ENCODE measurements around the gene CRX.
A peak's percentile ranks its signal among the peaks of the same experiment; 100 is the strongest.
"Not testable (repeated sequence)": the region's sequence is repeated elsewhere in the genome, so short reads cannot be mapped to it uniquely, and the experiment has no call there.

Gene CRX

GRCh38 chr19:47789811-47790210 is 31.9 kb upstream of the CRX start:
- H3K4me1 ChIP-seq (ENCODE audit: insufficient read depth, low read length); H3K4me3 ChIP-seq (ENCODE audit: low read length); H3K9me3 ChIP-seq (ENCODE audit: insufficient read depth, low read depth, low read length); H3K27ac ChIP-seq (ENCODE audit: low read length); H3K27me3 ChIP-seq (ENCODE audit: insufficient read depth, low read length): not testable (repeated sequence)
- Histone ChIP-seq H3K9ac (ENCODE audit: low read depth, low read length) (peak overlapping the region; percentile 56; the same call in 1 of the 2 replicates), H3K36me3 (ENCODE audit: insufficient read depth, low read depth, low read length) (peaks cover 13% of the 10 kb centered on the region)

DNA sequence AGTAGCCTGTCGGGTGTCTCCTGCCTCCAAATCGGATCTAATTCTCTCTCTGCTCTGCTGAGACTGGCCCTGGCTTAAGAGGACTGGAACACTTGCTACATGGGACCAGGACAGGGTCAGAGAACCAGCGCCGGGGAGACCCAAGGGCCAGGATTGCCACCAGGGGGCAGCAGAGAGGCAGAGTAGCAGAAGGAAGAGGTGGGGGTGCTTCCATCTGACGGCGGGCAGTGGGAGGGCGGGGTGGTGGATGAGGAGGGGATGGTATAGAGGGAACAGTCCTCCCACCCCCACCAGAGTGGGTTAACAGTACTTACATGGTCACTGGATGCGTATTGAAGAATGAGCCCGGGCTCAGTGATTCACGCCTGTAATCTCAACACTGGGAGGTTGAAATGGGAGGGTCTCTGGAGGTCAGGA is 31.3 kb upstream of the CRX start:
- Histone ChIP-seq H3K9me3 (ENCODE audit: insufficient read depth, low read depth, low read length) (0 out of 2 replicates have a peak, but pooled peaks cover 5% of the 10 kb centered on the region), H3K36me3 (ENCODE audit: insufficient read depth, low read depth, low read length) (peaks cover 8% of the 10 kb centered on the region), H3K27ac (ENCODE audit: low read length) (no peak overlapping the region), H3K9ac (ENCODE audit: low read depth, low read length) (0 out of 2 replicates have a peak overlapping the region, but pooled peaks have one; percentile 56), H3K27me3 (ENCODE audit: insufficient read depth, low read length) (no peaks in the 10 kb centered on the region), H3K4me1 (ENCODE audit: insufficient read depth, low read length) (0 out of 2 replicates have a peak, but pooled peaks cover 4% of the 10 kb centered on the region), H3K4me3 (ENCODE audit: low read length) (no peak overlapping the region; the same call in 1 of the 2 replicates)

GRCh38 chr19:47792616-47793015 is 29.1 kb upstream of the CRX start:
- H3K4me1 ChIP-seq (ENCODE audit: insufficient read depth, low read length): 0 out of 2 replicates have a peak, but pooled peaks cover 4% of the 10 kb centered on the region
- no peak overlapping the region for H3K9ac ChIP-seq (ENCODE audit: low read depth, low read length)
- no peak overlapping the region for H3K4me3 ChIP-seq (ENCODE audit: low read length)
- H3K27me3 ChIP-seq (ENCODE audit: insufficient read depth, low read length): no peaks in the 10 kb centered on the region
- no peak overlapping the region for H3K27ac ChIP-seq (ENCODE audit: low read length)
- no peaks in the 10 kb centered on the region for H3K36me3 ChIP-seq (ENCODE audit: insufficient read depth, low read depth, low read length)
- 0 out of 2 replicates have a peak, but pooled peaks cover 5% of the 10 kb centered on the region for H3K9me3 ChIP-seq (ENCODE audit: insufficient read depth, low read depth, low read length)

DNA sequence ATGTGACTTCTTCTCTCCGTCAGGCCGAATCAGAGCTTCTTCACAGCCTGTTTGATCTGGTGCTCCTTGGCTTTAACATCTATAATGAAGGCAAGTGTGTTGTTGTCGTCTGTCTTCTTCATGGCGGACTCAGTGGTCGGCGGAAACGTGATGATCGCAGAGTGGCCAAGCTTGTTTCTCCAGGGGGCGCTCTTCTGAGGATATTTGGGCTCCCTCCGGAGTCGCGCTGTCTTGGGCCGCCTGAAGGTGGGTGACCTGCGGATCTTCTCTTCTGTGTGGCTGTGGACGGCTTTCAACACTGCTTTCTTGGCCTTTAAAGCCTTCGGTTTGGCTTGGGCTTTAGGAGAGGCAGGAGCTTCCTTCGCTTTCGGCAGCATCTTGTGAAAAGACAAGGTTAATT is 27.2 kb upstream of the CRX start:
- no peak overlapping the region for H3K9ac ChIP-seq (ENCODE audit: low read depth, low read length)
- no peaks in the 10 kb centered on the region for H3K27me3 ChIP-seq (ENCODE audit: insufficient read depth, low read length)
- H3K4me3 ChIP-seq (ENCODE audit: low read length): no peak overlapping the region
- H3K27ac ChIP-seq (ENCODE audit: low read length): no peak overlapping the region
- no peaks in the 10 kb centered on the region for H3K36me3 ChIP-seq (ENCODE audit: insufficient read depth, low read depth, low read length)
- H3K9me3 ChIP-seq (ENCODE audit: insufficient read depth, low read depth, low read length): 0 out of 2 replicates have a peak, but pooled peaks cover 5% of the 10 kb centered on the region
- H3K4me1 ChIP-seq (ENCODE audit: insufficient read depth, low read length): 0 out of 2 replicates have a peak, but pooled peaks cover 4% of the 10 kb centered on the region

- Histone ChIP-seq H3K36me3 (ENCODE audit: insufficient read depth, low read depth, low read length) (no peaks in the 10 kb centered on the region), H3K27ac (ENCODE audit: low read length) (no peak overlapping the region), H3K4me1 (ENCODE audit: insufficient read depth, low read length) (no peaks in the 10 kb centered on the region), H3K4me3 (ENCODE audit: low read length) (no peak overlapping the region), H3K9me3 (ENCODE audit: insufficient read depth, low read depth, low read length) (0 out of 2 replicates have a peak, but pooled peaks cover 14% of the 10 kb centered on the region), H3K27me3 (ENCODE audit: insufficient read depth, low read length) (no peaks in the 10 kb centered on the region), H3K9ac (ENCODE audit: low read depth, low read length) (no peak overlapping the region)
Observed at GRCh38 chr19:47796785-47797184, 25.0 kb upstream of the CRX start.

DNA sequence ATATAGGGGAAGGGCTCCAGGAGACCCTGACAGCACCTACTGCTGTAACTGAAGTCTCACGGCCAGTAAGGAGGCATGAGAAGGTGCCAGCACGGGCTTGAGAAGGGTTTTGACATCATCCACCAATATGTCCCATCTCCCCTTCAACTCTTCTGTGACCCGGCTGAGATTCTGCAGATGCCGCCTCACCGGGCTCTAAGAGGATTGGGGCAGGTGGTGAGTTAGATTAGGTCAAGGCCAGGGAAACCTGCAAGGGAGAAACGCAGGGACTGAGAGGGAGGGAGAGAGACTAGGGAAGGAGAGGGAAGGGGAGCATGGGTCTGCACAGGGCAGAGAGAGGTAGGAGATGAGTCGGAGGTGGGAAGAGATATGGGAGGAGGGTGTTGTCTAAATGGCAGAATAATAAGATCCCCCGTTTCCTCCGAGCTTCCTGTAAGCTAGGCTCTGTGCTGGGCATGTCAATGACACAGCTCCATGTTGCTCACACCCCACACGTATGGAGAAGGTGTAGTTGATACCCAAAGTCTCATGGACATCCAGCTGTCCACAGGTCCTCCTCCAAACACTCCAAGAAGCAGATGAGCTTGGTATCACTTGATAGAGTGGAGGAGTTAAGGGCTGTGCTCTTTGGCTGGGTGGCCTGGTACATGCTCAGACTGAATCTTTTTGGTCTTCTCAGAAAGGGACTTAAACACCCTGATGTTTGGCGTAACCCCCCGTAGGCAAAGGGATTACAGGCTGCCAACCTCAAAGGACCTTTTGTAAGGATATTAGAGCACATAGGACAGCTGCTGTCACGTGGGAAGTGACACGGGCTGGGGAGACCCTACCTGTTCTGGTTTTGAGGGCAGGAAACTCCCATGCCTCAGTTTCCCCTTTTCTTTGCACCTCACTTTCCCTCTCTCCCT is 23.5 kb upstream of the CRX start:
- Histone ChIP-seq H3K9ac (ENCODE audit: low read depth, low read length) (no peak overlapping the region), H3K9me3 (ENCODE audit: insufficient read depth, low read depth, low read length) (0 out of 2 replicates have a peak, but pooled peaks cover 9% of the 10 kb centered on the region), H3K36me3 (ENCODE audit: insufficient read depth, low read depth, low read length) (no peaks in the 10 kb centered on the region), H3K27me3 (ENCODE audit: insufficient read depth, low read length) (no peaks in the 10 kb centered on the region), H3K4me3 (ENCODE audit: low read length) (no peak overlapping the region), H3K4me1 (ENCODE audit: insufficient read depth, low read length) (no peaks in the 10 kb centered on the region), H3K27ac (ENCODE audit: low read length) (no peak overlapping the region)

DNA sequence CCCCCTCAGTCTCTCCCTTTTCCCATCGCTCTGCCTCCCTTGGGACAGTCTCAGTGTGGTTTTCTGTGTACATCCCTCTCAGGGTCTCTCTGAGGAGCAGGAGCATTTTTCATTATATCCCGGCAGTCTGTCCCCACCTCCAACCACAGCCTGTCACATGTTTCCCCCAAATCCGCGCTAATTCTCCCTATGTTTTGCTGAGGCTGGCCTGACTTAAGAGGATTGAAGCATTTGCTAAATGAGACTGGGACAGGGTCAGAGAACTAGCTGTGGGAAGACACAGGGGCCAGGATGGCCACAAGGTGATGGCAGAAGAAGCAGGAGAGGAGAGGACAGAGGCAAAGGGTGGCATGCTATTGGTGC is 22.9 kb upstream of the CRX start:
- no peaks in the 10 kb centered on the region for H3K4me1 ChIP-seq (ENCODE audit: insufficient read depth, low read length)
- no peaks in the 10 kb centered on the region for H3K36me3 ChIP-seq (ENCODE audit: insufficient read depth, low read depth, low read length)
- no peak overlapping the region for H3K4me3 ChIP-seq (ENCODE audit: low read length)
- H3K27ac ChIP-seq (ENCODE audit: low read length): no peak overlapping the region
- H3K27me3 ChIP-seq (ENCODE audit: insufficient read depth, low read length): no peaks in the 10 kb centered on the region
- H3K9ac ChIP-seq (ENCODE audit: low read depth, low read length): no peak overlapping the region
- 0 out of 2 replicates have a peak, but pooled peaks cover 9% of the 10 kb centered on the region for H3K9me3 ChIP-seq (ENCODE audit: insufficient read depth, low read depth, low read length)

DNA sequence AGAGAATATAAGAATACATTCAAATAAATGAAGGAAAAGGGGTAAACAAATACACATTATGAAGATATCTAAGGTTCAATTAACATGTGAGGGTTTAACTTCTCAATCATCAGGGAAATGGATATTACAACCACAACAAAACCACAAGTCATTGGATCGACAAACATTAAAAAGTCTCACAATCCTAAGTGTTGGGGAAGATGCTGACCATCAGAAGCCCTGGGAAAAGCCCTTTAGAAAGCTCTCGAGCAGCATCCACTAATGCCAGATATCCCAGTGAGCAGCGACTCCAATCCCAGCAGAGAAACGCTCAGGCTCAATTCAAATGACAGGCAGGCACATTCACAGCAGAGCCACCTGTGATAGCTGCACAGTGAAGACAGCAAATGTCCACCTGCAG is 20.5 kb upstream of the CRX start:
- Histone ChIP-seq H3K36me3 (ENCODE audit: insufficient read depth, low read depth, low read length) (no peaks in the 10 kb centered on the region), H3K27ac (ENCODE audit: low read length) (no peak overlapping the region), H3K27me3 (ENCODE audit: insufficient read depth, low read length) (no peaks in the 10 kb centered on the region), H3K4me1 (ENCODE audit: insufficient read depth, low read length) (no peaks in the 10 kb centered on the region), H3K4me3 (ENCODE audit: low read length) (no peak overlapping the region), H3K9me3 (ENCODE audit: insufficient read depth, low read depth, low read length) (0 out of 2 replicates have a peak, but pooled peaks cover 9% of the 10 kb centered on the region), H3K9ac (ENCODE audit: low read depth, low read length) (no peak overlapping the region)

- Histone ChIP-seq H3K27ac (ENCODE audit: low read length) (no peak overlapping the region), H3K27me3 (ENCODE audit: insufficient read depth, low read length) (no peaks in the 10 kb centered on the region), H3K4me3 (ENCODE audit: low read length) (no peak overlapping the region), H3K4me1 (ENCODE audit: insufficient read depth, low read length) (no peaks in the 10 kb centered on the region), H3K36me3 (ENCODE audit: insufficient read depth, low read depth, low read length) (no peaks in the 10 kb centered on the region), H3K9me3 (ENCODE audit: insufficient read depth, low read depth, low read length) (0 out of 2 replicates have a peak, but pooled peaks cover 9% of the 10 kb centered on the region), H3K9ac (ENCODE audit: low read depth, low read length) (no peak overlapping the region)
Observed at GRCh38 chr19:47802521-47803043, 19.2 kb upstream of the CRX start.

DNA sequence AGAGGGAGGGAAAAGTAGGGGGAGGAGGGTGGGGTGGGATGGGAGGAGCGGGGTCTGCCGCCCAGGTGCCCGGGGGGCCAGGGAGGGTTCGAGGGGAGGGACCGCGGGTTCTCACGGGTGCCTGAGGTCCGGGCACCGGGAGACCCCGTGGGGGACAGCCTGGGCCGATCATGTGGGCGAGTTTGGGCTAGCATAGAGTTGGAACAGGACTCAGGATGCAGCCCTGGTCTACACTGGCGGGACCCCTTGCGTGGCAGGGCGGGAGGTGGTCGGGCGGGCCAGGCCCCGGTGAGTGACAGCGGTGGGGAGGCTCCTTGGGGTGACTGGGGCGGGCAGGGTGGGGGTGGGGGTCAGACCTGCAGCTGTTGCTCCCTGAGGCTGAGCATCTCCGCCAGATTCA is 18.6 kb upstream of the CRX start:
- H3K4me3 ChIP-seq (ENCODE audit: low read length); H3K27ac ChIP-seq (ENCODE audit: low read length); H3K36me3 ChIP-seq (ENCODE audit: insufficient read depth, low read depth, low read length); H3K9me3 ChIP-seq (ENCODE audit: insufficient read depth, low read depth, low read length); H3K27me3 ChIP-seq (ENCODE audit: insufficient read depth, low read length); H3K9ac ChIP-seq (ENCODE audit: low read depth, low read length); H3K4me1 ChIP-seq (ENCODE audit: insufficient read depth, low read length): not testable (repeated sequence)

- not testable (repeated sequence) for H3K36me3 ChIP-seq (ENCODE audit: insufficient read depth, low read depth, low read length); H3K27ac ChIP-seq (ENCODE audit: low read length); H3K9me3 ChIP-seq (ENCODE audit: insufficient read depth, low read depth, low read length); H3K4me3 ChIP-seq (ENCODE audit: low read length); H3K9ac ChIP-seq (ENCODE audit: low read depth, low read length); H3K27me3 ChIP-seq (ENCODE audit: insufficient read depth, low read length); H3K4me1 ChIP-seq (ENCODE audit: insufficient read depth, low read length)
Observed at GRCh38 chr19:47803671-47804070, 18.1 kb upstream of the CRX start.

- H3K36me3 ChIP-seq (ENCODE audit: insufficient read depth, low read depth, low read length); H3K9ac ChIP-seq (ENCODE audit: low read depth, low read length); H3K4me1 ChIP-seq (ENCODE audit: insufficient read depth, low read length); H3K9me3 ChIP-seq (ENCODE audit: insufficient read depth, low read depth, low read length); H3K27me3 ChIP-seq (ENCODE audit: insufficient read depth, low read length); H3K4me3 ChIP-seq (ENCODE audit: low read length); H3K27ac ChIP-seq (ENCODE audit: low read length): not testable (repeated sequence)
Observed at GRCh38 chr19:47804451-47804850, 17.3 kb upstream of the CRX start, which contains the start of gene TPRX1. Gene TPRX1 (minus strand): TSS chr19:47804551. CDS start chr19:47804539, 12 bp downstream.

Measured in iPS-20b (cell line).